ENCODE data around the gene ULBP1. TPM values are rescaled to one million over a fixed set of nuclear protein-coding genes. Genes with fewer than 3 reads are reported as not detected.

Gene ULBP1
- total and polyA plus RNA-seq, 7 donors = 0.09 to 0.55 TPM; not detected in 5

GRCh38 chr6:149938571-149939355 is 25.0 kb upstream of the ULBP1 start:
- H3K36me3 ChIP-seq = no peaks in the 10 kb centered on the region
- TF ChIP-seq, protein P1, sequence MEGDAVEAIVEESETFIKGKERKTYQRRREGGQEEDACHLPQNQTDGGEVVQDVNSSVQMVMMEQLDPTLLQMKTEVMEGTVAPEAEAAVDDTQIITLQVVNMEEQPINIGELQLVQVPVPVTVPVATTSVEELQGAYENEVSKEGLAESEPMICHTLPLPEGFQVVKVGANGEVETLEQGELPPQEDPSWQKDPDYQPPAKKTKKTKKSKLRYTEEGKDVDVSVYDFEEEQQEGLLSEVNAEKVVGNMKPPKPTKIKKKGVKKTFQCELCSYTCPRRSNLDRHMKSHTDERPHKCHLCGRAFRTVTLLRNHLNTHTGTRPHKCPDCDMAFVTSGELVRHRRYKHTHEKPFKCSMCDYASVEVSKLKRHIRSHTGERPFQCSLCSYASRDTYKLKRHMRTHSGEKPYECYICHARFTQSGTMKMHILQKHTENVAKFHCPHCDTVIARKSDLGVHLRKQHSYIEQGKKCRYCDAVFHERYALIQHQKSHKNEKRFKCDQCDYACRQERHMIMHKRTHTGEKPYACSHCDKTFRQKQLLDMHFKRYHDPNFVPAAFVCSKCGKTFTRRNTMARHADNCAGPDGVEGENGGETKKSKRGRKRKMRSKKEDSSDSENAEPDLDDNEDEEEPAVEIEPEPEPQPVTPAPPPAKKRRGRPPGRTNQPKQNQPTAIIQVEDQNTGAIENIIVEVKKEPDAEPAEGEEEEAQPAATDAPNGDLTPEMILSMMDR (IDR thresholded peaks at IDR 0.05) = no peak
- TF ChIP-seq POLR2AphosphoS5 (IDR thresholded peaks at IDR 0.05) = peak in 1 of 4 donors; percentile 17
- no peak for DNase-seq
- H3K4me1 ChIP-seq = peaks cover 0 to 34% (median 26%) of the 10 kb centered on the region in 4 donors
- peak overlapping the region; percentile 14 to 46 (median 32) for H3K4me3 ChIP-seq
- 1% methylated on average over 58 of the region's 58 CpGs for WGBS, 2 donors
- peaks cover 41 to 95% (median 81%) of the 10 kb centered on the region in 3 donors for H3K27me3 ChIP-seq
- no peak overlapping the region for H3K27ac ChIP-seq
- H3K9me3 ChIP-seq = no peaks in the 10 kb centered on the region
- intact Hi-C loops (cut with DNase I) = no loop called here

DNA sequence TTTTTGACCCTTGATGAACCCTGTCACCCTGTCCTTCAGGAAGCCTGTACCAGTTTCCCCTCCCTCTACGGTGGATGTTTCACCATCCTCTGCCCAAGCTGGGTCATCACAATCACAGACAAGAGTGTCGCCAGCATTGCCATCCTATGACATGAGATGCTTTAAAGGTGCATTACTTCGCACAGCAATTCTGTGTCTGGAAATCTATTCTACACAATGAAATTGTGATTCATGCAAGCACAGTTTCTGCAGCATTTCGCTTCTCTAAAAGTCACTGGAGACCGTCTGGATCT is 24.4 kb upstream of the ULBP1 start:
- intact Hi-C loops (cut with DNase I) = no loop called here
- no peak for TF ChIP-seq EP300 (IDR thresholded peaks at IDR 0.05)
- no peak for TF ChIP-seq POLR2A (IDR thresholded peaks at IDR 0.05)
- TF ChIP-seq, protein P1 (IDR thresholded peaks at IDR 0.05) = no peak
- TF ChIP-seq POLR2AphosphoS5 (IDR thresholded peaks at IDR 0.05) = no peak
- 16 to 23% methylated on average over 5 of the region's 5 CpGs for WGBS, 2 donors
- H3K4me3 ChIP-seq = no peak overlapping the region
- no peak overlapping the region for H3K27ac ChIP-seq
- no peaks in the 10 kb centered on the region for H3K9me3 ChIP-seq
- no peaks in the 10 kb centered on the region for H3K36me3 ChIP-seq
- DNase-seq = no peak
- H3K4me1 ChIP-seq = peaks cover 0 to 34% (median 26%) of the 10 kb centered on the region in 4 donors
- peaks cover 41 to 91% (median 80%) of the 10 kb centered on the region in 3 donors for H3K27me3 ChIP-seq

DNA sequence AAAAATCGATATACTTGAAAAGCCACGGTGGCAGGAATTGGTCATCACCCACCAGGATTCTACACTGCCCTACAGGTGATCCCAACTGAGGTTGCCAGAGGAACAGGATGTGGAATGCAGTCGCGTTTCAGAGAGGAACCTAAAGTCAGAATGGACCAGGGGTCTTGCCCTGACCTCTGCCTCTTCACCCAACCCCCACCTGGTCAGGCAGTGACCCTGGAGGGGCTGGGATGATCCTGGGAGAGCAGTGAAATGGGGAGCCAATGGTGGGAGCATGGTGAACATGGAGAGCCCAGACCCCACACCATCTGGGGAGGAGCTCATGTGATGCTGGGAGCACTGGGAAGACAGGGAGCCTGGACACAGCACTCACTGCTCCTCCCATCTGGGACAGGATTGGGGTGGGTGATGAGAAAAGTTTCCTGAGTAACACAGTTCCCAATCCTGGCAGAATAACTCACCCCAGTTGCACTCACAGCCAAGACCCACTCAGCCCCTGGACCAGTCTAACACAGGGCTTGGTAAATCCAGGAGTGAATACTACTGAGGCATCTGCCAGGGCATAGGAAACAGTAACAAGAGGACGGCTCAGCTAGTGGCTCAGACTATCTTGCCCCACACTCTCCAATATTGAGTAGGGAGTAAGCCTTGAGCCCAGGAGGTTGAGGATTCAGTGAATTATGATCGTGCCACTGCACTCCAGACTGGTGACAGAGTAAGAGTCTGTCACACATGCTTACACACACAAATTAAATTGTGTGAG is 23.7 kb upstream of the ULBP1 start:
- TF ChIP-seq, protein P1 (IDR thresholded peaks at IDR 0.05) = no peak
- TF ChIP-seq EP300 (IDR thresholded peaks at IDR 0.05) = no peak
- no peak for TF ChIP-seq POLR2A (IDR thresholded peaks at IDR 0.05)
- TF ChIP-seq POLR2AphosphoS5 (IDR thresholded peaks at IDR 0.05) = no peak
- no peaks in the 10 kb centered on the region for H3K9me3 ChIP-seq
- peaks cover 39 to 83% (median 72%) of the 10 kb centered on the region in 3 donors for H3K27me3 ChIP-seq
- no peaks in the 10 kb centered on the region for H3K36me3 ChIP-seq
- DNase-seq = no peak
- H3K4me1 ChIP-seq = peaks cover 0 to 34% (median 26%) of the 10 kb centered on the region in 4 donors
- no peak overlapping the region for H3K27ac ChIP-seq
- H3K4me3 ChIP-seq = no peak overlapping the region
- WGBS, 2 donors = 9 to 15% methylated on average over 6 of the region's 6 CpGs
- intact Hi-C loops (cut with DNase I) = no loop called here

GRCh38 chr6:149940672-149940982 is 23.1 kb upstream of the ULBP1 start:
- H3K9me3 ChIP-seq = no peaks in the 10 kb centered on the region
- peaks cover 0 to 34% (median 26%) of the 10 kb centered on the region in 4 donors for H3K4me1 ChIP-seq
- no peak overlapping the region for H3K4me3 ChIP-seq
- no peaks in the 10 kb centered on the region for H3K36me3 ChIP-seq
- 14 to 21% methylated on average over 6 of the region's 6 CpGs for WGBS, 2 donors
- H3K27ac ChIP-seq = no peak overlapping the region
- TF ChIP-seq POLR2A (IDR thresholded peaks at IDR 0.05) = no peak
- no peak for TF ChIP-seq POLR2AphosphoS5 (IDR thresholded peaks at IDR 0.05)
- TF ChIP-seq EP300 (IDR thresholded peaks at IDR 0.05) = no peak
- TF ChIP-seq, protein P1 (IDR thresholded peaks at IDR 0.05) = no peak
- intact Hi-C loops (cut with DNase I) = no loop called here
- no peak for DNase-seq
- peaks cover 34 to 78% (median 66%) of the 10 kb centered on the region in 3 donors for H3K27me3 ChIP-seq
